ENCODE data around the gene TMEM244.

DNA sequence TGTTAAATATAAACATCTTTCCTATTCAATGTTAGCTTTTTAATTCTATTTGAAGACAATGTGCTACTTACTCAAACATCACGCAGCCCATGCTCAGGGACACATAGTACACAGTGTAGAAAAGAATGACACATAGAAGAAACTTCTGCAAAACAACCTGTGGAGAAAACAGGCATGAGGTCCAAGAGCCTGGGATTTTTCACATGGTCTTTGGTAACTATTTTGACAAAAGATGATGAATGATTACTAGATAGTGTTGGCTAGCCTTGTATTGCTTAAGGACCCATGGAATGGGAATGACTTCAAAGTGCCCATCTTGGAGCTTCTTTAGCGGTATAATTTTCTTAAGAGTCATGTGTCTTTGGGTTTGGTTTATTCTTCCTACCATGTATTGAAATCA lies 15.4 kb downstream of the TMEM244 start:
- TF ChIP-seq, protein P1, sequence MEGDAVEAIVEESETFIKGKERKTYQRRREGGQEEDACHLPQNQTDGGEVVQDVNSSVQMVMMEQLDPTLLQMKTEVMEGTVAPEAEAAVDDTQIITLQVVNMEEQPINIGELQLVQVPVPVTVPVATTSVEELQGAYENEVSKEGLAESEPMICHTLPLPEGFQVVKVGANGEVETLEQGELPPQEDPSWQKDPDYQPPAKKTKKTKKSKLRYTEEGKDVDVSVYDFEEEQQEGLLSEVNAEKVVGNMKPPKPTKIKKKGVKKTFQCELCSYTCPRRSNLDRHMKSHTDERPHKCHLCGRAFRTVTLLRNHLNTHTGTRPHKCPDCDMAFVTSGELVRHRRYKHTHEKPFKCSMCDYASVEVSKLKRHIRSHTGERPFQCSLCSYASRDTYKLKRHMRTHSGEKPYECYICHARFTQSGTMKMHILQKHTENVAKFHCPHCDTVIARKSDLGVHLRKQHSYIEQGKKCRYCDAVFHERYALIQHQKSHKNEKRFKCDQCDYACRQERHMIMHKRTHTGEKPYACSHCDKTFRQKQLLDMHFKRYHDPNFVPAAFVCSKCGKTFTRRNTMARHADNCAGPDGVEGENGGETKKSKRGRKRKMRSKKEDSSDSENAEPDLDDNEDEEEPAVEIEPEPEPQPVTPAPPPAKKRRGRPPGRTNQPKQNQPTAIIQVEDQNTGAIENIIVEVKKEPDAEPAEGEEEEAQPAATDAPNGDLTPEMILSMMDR (IDR thresholded peaks at IDR 0.05; ENCODE audit: insufficient read depth, low read depth, low read length), result no peak
- no peak for TF ChIP-seq EZH2 (IDR thresholded peaks at IDR 0.05; ENCODE audit: insufficient read depth, low read length)
